Stomach (tissue), 9 donors: Measurements from ENCODE around the gene RPRD2. TPM values are rescaled to one million over a fixed set of nuclear protein-coding genes. Genes with fewer than 3 reads are reported as not detected.

Source experiments
- DNase-seq, 2 donors: peaks; one replicate each; pipeline versions ENCODE4 v3.0.0 to v3.0.0-alpha.2; 2013 to 2019
- H3K27ac ChIP-seq, 5 donors: fragments of 200-600 bp in 4 of 5; sonication (generic) in 4 of 5; one replicate each; pipeline ENCODE4 v1.5.1; 2013 to 2019; ENCODE audit warnings: mild to moderate bottlenecking in 1 of 5, moderate library complexity in 1 of 5
- H3K27me3 ChIP-seq, 3 donors: fragments of 200-600 bp; sonication (generic); one replicate each; pipeline ENCODE4 v1.5.1; 2017 to 2019; ENCODE audit warnings: mixed run types in 1 of 3
- H3K36me3 ChIP-seq, 4 donors: fragments of 200-600 bp; sonication (generic); 1 replicate in 3 of 4; 2 replicates in 1 of 4; pipeline ENCODE4 v1.5.1; 2016 to 2019
- H3K4me1 ChIP-seq, 4 donors: fragments of 200-600 bp; sonication (generic); one replicate each; pipeline ENCODE4 v1.5.1; 2016 to 2019
- H3K4me3 ChIP-seq, 4 donors: fragments of 200-600 bp; sonication (generic) in 3 of 4; one replicate each; pipeline ENCODE4 v1.5.1; 2016 to 2019; ENCODE audit warnings: mild to moderate bottlenecking in 1 of 4
- H3K9me3 ChIP-seq, 4 donors: fragments of 200-600 bp; sonication (generic); one replicate each; pipeline ENCODE4 v1.5.1; 2016 to 2019
- CTCF ChIP-seq, 7 experiments: fragments of 450-650 bp in 4 of 7; fragments of 200-600 bp in 3 of 7; sonication (generic) in 3 of 7; IDR thresholded peaks; one replicate each; pipeline ENCODE4 v1.5.1; 2016 to 2019; ENCODE audit warnings: antibody characterized with exemption in 7 of 7, control low read depth in 2 of 7, mild to moderate bottlenecking in 1 of 7
- EP300 ChIP-seq: sonication (generic); formaldehyde crosslinking; IDR thresholded peaks from one replicate; pipeline ENCODE4 v1.6.1; 2017; ENCODE audit warnings: antibody characterized with exemption
- POLR2A ChIP-seq, 4 donors: fragments of 450-650 bp; IDR thresholded peaks; one replicate each; pipeline ENCODE4 v1.6.1; 2016; ENCODE audit warnings: antibody characterized with exemption in 4 of 4, control low read depth in 2 of 4, mild to moderate bottlenecking in 1 of 4, moderate library complexity in 1 of 4
- POLR2AphosphoS5 ChIP-seq, 3 donors: sonication (generic); formaldehyde crosslinking; IDR thresholded peaks; one replicate each; pipeline ENCODE4 v1.6.1; 2016; ENCODE audit warnings: antibody characterized with exemption in 3 of 3
- WGBS, 5 donors: extraction: QIAGEN DNeasy Blood & Tissue Kit in 3 of 5; methylation state at CpG; one replicate each; pipeline versions ENCODE4 v1.1.5 to v1.1.7; 2013 to 2018; 5-methylcytosine and 5-hydroxymethylcytosine counted together
- intact Hi-C: fragments of 100-400 bp; cut with DNase I; formaldehyde crosslinking; loops from one replicate; pipeline ENCODE4 v1.15.1; 2023; ENCODE audit warnings: low total_unique reads
- polyA plus RNA-seq, 3 donors: library from polyadenylated mRNA; stranded (reverse); fragments of 200-250 nt; gene quantifications; one replicate each; pipeline ENCODE4 v1.2.3, GENCODE V29; 2013
- total RNA-seq, 5 donors: library from RNA; depleted of rRNA; stranded (reverse); fragments of >200 nt; gene quantifications; one replicate each; pipeline versions ENCODE4 v1.1.0 to v1.2.3, GENCODE V29; 2014 to 2016
- donor health status: healthy with polysubstance abuse.
- donor health status: Bipolar disorder and iron deficiency.
- donor health status: healthy.

Gene RPRD2
- total and polyA plus RNA-seq, 8 donors: 4.5 to 41.4 (median 12.3) TPM

DNA sequence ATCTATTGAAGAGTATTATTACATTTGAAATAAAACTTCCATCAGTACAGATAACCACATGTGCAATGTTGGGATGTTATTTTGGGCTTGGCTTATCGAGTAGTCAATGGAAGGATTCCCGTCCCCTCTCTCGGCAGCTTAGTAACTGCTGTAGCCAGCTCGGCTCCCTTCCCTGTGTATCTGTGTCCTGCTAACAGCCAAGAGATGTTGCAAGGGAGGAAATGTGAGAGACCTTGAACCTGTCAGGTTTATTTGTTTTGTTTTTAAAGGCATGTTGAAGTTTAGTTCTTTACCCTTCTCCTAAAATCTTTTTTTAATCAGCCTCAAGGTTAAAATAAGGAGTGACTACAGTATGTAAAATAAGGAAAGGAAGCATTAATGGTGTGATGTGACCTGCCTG, 109.7 kb downstream of the RPRD2 start:
- no peak overlapping the region for H3K27ac ChIP-seq
- TF ChIP-seq EP300: no peak
- no peak for TF ChIP-seq CTCF (IDR thresholded peaks at IDR 0.05)
- no peak for TF ChIP-seq POLR2AphosphoS5 (IDR thresholded peaks at IDR 0.05)
- TF ChIP-seq POLR2A (IDR thresholded peaks at IDR 0.05): no peak
- H3K9me3 ChIP-seq: no peaks in the 10 kb centered on the region
- H3K36me3 ChIP-seq: peaks cover 29 to 38% (median 34%) of the 10 kb centered on the region in 4 donors
- H3K27me3 ChIP-seq: no peaks in the 10 kb centered on the region
- 69 to 84% (median 81%) methylated on average over 4 of the region's 4 CpGs for WGBS, 5 donors
- intact Hi-C loops: no loop called here
- DNase-seq: no peak
- H3K4me3 ChIP-seq: no peak overlapping the region
- H3K4me1 ChIP-seq: peaks cover 0 to 45% (median 21%) of the 10 kb centered on the region in 4 donors

DNA sequence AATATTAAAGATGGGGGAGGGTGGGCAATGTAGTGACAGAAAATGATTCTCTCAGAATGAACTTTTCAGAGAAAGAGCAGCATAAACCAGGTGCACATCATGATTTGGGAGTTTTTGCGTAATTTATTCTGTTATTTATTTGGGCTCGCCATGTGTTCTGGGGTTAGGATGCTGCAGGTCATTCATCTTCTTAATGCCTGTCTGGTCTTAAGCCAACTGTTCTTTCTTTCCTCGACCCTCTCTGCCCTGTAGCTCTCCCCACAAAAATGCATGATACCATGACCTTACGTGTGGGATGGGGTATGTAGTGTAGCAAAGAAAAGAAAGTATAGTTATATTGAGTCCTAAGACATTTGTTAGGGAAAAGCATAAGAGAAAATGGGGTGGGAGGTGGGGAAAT, 110.9 kb downstream of the RPRD2 start:
- 61 to 78% (median 73%) methylated on average over 4 of the region's 4 CpGs for WGBS, 5 donors
- TF ChIP-seq CTCF (IDR thresholded peaks at IDR 0.05): no peak
- TF ChIP-seq EP300: no peak
- no peak for TF ChIP-seq POLR2A (IDR thresholded peaks at IDR 0.05)
- no peak for TF ChIP-seq POLR2AphosphoS5 (IDR thresholded peaks at IDR 0.05)
- Histone ChIP-seq H3K4me1 (peaks cover 0 to 35% (median 17%) of the 10 kb centered on the region in 4 donors), H3K27ac (no peak overlapping the region), H3K4me3 (no peak overlapping the region), H3K36me3 (peaks cover 29 to 33% (median 33%) of the 10 kb centered on the region in 4 donors), H3K9me3 (no peaks in the 10 kb centered on the region), H3K27me3 (no peaks in the 10 kb centered on the region)
- intact Hi-C loops: no loop called here
- no peak for DNase-seq

GRCh38 chr1:150476754-150477153, 112.8 kb downstream of the RPRD2 start:
- no peaks in the 10 kb centered on the region for H3K27me3 ChIP-seq
- peaks cover 0 to 25% (median 17%) of the 10 kb centered on the region in 4 donors for H3K4me1 ChIP-seq
- TF ChIP-seq POLR2AphosphoS5 (IDR thresholded peaks at IDR 0.05) (no peak), CTCF (IDR thresholded peaks at IDR 0.05) (no peak), POLR2A (IDR thresholded peaks at IDR 0.05) (no peak)
- H3K36me3 ChIP-seq: peaks cover 14 to 15% (median 15%) of the 10 kb centered on the region in 4 donors
- intact Hi-C loops: no loop called here
- no peak overlapping the region for H3K27ac ChIP-seq
- H3K4me3 ChIP-seq: no peak overlapping the region
- no peaks in the 10 kb centered on the region for H3K9me3 ChIP-seq
- DNase-seq: no peak
- 65 to 77% (median 72%) methylated on average over 3 of the region's 3 CpGs for WGBS, 5 donors

DNA sequence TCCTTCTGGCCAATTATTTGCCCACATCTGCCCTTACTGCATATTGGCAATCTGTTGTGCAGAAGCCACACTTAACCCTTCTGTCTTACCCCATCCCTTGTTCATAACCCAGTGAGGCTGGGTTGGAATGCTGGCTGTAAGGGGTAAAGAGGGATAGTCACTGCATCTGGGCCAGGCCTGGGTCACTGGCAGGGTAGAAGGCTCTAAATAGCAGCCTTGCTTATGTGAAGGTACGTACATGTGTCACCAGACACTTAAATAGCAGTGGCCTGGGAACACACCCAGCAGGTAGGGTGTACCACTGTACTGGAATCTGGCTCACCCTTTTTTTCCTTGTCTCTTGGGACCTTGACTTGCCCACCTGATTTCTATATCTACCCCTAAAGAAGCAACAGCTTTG, 113.4 kb downstream of the RPRD2 start:
- TF ChIP-seq CTCF (IDR thresholded peaks at IDR 0.05) (no peak), EP300 (no peak), POLR2A (IDR thresholded peaks at IDR 0.05) (no peak)
- Histone ChIP-seq H3K4me1 (peaks cover 0 to 25% (median 17%) of the 10 kb centered on the region in 4 donors), H3K4me3 (no peak overlapping the region), H3K27me3 (no peaks in the 10 kb centered on the region), H3K27ac (peak overlapping the region in 2 of 5 donors; percentile 3 to 32), H3K36me3 (peaks cover 9 to 10% (median 9%) of the 10 kb centered on the region in 4 donors), H3K9me3 (no peaks in the 10 kb centered on the region)
- intact Hi-C loops: no loop called here
- 43 to 58% (median 55%) methylated on average over 1 of the region's 1 CpG for WGBS, 5 donors
- DNase-seq: peak in 1 of 2 donors; percentile 14
